Activated effector memory CD4-positive, alpha-beta T cell treated with Interleukin-2 at 50 U/mL for 16 hours (primary cell): ENCODE measurements around the gene CHIC2.
"Not testable (repeated sequence)": the region's sequence is repeated elsewhere in the genome, so short reads cannot be mapped to it uniquely, and the experiment has no call there.

ENCODE experiments used
- DNase-seq: peaks from one replicate; pipeline ENCODE4 v3.0.0-alpha.2; 2020

Gene CHIC2

GRCh38 chr4:54056360-54056759 lies 8.0 kb downstream of the CHIC2 start:
- DNase-seq = no peak

GRCh38 chr4:54055494-54055893 lies 8.9 kb downstream of the CHIC2 start:
- DNase-seq = no peak

- DNase-seq = no peak
These were observed 9.9 kb downstream of the CHIC2 start for GRCh38 chr4:54054501-54054900.

- DNase-seq = not testable (repeated sequence)
These were observed 11.1 kb downstream of the CHIC2 start for GRCh38 chr4:54053322-54053721.

- DNase-seq = no peak
These were observed 14.0 kb downstream of the CHIC2 start for GRCh38 chr4:54050214-54050904.

GRCh38 chr4:54043630-54044029 lies 20.8 kb downstream of the CHIC2 start:
- not testable (repeated sequence) for DNase-seq

- no peak for DNase-seq
These were observed 22.5 kb downstream of the CHIC2 start for GRCh38 chr4:54041933-54042332.

GRCh38 chr4:54041100-54041499 lies 23.3 kb downstream of the CHIC2 start:
- no peak for DNase-seq

- DNase-seq = no peak
These were observed 26.3 kb downstream of the CHIC2 start for GRCh38 chr4:54038056-54038455.

GRCh38 chr4:54036184-54036583 lies 28.2 kb downstream of the CHIC2 start:
- no peak for DNase-seq

- no peak for DNase-seq
These were observed 31.8 kb downstream of the CHIC2 start for GRCh38 chr4:54032558-54033135.

- DNase-seq = no peak
These were observed 37.1 kb downstream of the CHIC2 start for GRCh38 chr4:54027311-54027710.

- no peak for DNase-seq
These were observed 38.8 kb downstream of the CHIC2 start for GRCh38 chr4:54025582-54025981.

GRCh38 chr4:54023019-54023418 lies 41.4 kb downstream of the CHIC2 start:
- not testable (repeated sequence) for DNase-seq

GRCh38 chr4:54017974-54018373 lies 46.4 kb downstream of the CHIC2 start:
- DNase-seq = no peak

GRCh38 chr4:54017308-54017707 lies 47.1 kb downstream of the CHIC2 start:
- no peak for DNase-seq

GRCh38 chr4:54016504-54016903 lies 47.9 kb downstream of the CHIC2 start:
- DNase-seq = no peak

GRCh38 chr4:54015423-54016030 lies 48.9 kb downstream of the CHIC2 start:
- DNase-seq = no peak

- DNase-seq = no peak
These were observed 49.7 kb downstream of the CHIC2 start for GRCh38 chr4:54014666-54015160.

GRCh38 chr4:54011201-54011600 lies 53.2 kb downstream of the CHIC2 start:
- no peak for DNase-seq

GRCh38 chr4:54006755-54007154 lies 57.6 kb downstream of the CHIC2 start:
- DNase-seq = no peak

GRCh38 chr4:54005475-54005874 lies 58.9 kb downstream of the CHIC2 start:
- DNase-seq = no peak

- DNase-seq = no peak
These were observed 59.9 kb downstream of the CHIC2 start for GRCh38 chr4:54004463-54004862.

- no peak for DNase-seq
These were observed 62.6 kb downstream of the CHIC2 start for GRCh38 chr4:54001668-54002365.
